NCI-H187 (cell line): ENCODE measurements around the gene KLF18.
"Not testable (repeated sequence)": the region's sequence is repeated elsewhere in the genome, so short reads cannot be mapped to it uniquely, and the experiment has no call there.

ENCODE experiments used
- DNase-seq, 2 experiments: peaks; one replicate each; lab custom pipeline; 2025; lab: John Stamatoyannopoulos, UW

Gene KLF18

DNA sequence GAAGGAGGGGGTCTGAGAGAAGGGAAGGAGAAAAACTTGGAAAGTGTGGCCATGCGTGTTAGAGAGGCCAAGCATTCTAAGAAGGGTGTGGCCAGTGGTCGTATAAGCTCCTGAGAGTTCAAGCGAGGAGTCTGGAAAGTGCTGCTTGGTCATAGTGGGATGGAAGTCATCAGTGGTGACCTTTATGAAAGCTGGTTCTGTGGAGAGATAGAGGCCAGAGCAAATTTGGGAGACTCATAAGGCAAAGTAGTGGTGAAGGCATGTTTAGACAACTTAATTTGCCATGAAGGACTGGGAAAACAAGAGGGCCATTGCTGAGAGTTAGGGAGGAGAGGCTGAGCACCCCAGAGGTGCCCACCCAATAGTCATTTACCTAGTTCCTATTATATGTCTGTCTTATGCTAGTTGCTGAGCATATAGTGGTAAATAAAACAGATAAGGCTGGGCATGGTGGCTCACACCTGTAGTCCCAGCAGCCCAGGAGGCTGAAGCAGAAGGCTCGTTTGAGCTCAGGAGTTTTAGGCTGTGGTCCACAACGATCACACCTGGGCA lies 21.0 kb downstream of the KLF18 start:
- DNase-seq: no peak

DNA sequence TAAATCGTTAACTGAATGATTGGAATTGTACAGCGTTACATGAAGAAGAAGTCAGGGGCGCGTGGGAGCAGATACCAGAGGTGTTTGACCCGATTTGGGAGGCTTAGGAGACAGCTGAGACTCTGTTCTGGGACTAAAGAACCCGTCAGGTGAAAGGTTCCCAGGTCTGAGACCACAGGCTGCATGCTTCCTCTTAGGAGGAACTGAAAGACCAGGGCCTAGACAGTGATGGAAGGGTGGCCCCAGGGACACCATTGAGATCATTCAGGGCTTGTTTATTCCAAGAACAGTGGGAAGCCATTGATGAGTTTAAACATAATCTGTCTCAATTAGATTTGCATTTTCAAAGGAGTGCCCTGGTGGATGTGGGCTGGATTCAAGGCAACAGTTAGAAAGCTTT lies 21.9 kb downstream of the KLF18 start:
- DNase-seq: no peak

DNA sequence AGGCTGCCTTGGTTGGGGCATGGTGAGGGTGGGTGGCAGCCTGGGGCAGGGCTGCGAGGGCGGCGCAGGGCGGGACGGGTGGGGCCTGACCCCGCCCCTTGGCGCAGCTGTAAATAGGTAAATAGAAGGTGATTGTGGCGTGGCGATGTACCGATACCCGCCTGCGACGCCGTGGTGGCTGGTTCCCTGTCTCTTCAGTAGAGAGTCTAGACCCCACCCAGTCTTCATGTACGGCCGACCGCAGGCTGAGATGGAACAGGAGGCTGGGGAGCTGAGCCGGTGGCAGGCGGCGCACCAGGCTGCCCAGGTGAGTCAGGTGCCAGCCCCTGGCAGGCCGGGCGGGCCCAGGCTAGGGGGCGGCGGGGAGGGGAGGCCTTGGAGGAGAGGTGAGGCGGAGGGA lies 22.7 kb downstream of the KLF18 start, which contains the start of gene KLF17:
KLF17 (plus strand) TSS at position 140 of the 400 bp plus-strand sequence; CDS start at position 227, 87 bp downstream.
- no peak for DNase-seq

DNA sequence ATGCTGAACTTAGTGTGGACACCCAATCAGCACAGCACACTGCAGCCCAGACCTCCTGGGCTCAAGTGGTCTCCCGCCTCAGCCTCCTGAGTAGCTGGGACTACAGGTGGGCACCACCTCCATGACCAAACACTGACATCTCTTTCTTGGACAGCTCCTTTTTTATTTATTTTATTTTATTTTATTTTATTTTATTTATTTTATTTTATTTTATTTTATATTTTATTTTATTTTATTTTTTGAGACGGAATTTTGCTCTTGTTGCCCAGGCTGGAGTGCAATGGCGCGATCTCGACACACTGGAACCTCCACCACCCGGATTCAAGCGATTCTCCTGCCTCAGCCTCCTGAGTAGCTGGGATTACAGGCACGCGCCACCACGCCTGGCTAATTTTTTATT lies 24.2 kb downstream of the KLF18 start:
- not testable (repeated sequence) for DNase-seq

DNA sequence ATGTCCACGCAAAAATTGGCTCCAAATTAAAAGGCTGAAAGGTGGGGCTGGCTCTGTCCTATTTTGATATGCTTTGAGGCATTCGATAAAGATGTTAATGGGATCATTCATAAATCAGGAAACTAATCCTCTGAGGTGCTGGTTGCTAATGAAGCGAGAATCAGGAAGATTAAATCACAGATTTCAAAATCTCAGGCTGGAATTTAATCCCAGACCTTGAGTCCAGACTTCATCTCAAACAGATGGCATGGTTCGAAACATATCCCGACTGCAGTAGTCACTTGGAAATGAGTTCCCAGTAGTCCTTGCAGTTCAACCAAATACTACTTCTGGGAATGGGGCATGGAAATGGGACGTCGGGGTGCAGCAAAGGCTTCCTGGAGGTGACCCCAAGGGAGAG lies 27.3 kb downstream of the KLF18 start:
- no peak for DNase-seq

DNA sequence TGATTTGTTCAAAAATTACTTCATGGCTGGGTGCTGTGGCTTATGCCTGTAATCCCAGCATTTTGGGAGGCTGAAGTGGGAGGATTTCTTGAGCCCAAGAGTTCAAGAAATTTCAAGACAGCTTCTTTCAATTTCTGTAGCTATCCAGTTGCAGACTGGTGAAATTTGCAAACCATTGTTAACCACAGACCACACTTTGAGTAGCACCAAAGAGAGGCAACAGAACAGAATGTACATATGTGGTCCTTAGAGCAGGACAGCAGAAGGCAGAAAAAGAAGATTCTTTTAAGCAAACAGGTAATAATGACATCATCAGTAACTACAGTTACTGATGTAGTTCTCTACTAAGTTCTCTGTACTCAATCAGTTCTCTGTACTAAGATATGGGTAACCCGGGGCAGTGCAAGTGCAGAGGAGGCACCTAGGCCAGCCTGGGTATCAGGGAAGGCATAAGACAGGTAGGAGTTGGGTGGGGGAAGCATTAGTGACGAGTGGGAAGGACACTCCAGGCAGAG lies 28.3 kb downstream of the KLF18 start:
- no peak for DNase-seq

DNA sequence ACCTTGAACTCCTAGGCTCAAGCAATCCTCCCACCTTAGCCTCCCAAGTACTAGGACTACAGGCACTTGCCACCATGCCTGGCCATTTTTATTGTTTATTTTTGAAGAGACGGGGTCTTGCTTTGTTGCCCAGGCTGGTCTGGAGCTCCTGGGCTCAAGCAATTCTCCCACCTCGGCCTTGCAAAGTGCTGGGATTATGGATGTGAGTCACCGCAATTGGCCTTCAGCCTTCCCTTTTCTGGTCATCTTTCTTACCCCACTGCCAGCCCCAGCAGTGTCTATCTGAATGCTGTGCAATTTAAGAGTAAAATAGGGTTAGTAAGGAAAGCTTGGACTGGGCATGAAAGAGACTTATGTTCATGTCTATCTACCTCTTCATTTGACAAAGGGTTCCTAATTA lies 28.9 kb downstream of the KLF18 start:
- DNase-seq: no peak

DNA sequence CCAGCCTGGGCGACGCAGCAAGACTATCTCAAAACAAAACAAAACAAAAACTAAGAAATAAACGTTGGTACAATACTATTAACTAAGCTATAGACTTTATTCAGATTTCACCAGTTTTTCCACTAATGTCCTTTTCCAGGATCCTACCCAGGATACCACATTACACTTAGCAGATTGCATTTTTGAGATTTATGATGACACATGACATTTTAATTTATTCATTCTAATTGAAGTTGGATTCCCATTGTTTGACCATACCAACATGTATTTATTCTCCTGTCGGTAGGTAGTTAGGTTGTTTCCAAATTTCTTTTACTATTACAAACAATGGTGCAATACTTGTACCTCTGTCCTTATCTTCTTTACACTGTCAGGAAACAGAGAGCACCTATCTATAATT lies 29.6 kb downstream of the KLF18 start:
- no peak for DNase-seq

DNA sequence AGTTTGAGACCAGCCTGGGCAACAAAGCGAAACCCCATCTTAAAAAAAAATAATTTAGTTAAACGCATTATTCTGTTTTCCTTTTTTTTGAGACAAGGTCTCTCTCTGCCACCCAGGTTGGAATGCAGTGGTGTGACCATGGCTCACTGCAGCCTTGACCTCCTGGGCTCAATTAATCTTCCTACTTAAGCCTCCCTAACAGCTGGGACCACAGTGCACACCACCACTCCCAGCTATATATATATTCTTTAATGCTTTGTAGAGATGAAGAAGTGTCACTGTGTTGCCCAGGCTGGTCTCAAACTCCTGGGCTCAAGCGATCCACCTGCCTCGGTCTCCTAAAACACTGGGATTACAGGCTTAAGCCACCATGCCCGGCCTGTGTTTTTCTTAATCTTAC lies 30.5 kb downstream of the KLF18 start:
- no peak for DNase-seq

DNA sequence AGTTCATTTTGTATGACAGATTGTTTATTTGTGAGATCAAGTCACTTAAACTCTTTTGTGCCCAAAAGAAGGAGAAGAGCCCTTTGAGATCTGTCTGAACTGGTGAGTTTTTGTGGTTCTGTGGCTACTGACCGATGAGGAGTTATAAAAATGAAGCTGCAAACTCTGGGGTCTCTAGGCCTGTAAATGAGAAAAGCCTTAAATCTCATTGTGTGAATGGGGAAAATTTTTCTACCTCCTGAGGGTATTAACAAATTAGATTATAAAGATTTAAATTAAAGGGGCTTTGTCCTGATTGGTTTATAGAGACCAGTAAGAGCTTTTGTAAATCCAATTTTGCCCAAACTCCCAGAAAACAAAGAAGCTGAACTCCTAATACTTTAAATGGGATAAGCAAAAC lies 32.5 kb downstream of the KLF18 start:
- DNase-seq: no peak

DNA sequence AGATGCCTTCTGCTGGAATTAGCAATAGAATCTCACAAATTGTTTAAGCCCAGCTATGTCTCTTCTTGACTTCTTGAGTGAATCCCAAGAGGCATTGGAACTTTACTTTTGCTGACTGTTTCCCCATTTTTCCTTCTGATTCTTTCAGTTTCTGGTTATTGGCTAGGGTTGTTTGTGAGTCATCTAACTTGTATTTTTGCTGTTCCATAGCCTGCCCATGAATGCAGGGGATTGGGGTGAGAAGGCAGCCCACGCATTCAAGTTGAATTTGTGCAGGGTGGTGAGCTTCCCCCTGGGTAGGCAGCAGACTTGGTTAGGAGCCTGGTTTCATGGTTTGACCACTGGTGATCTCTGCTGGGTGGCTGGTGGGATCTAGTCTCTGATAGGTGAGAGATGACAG lies 33.2 kb downstream of the KLF18 start:
- DNase-seq: no peak

DNA sequence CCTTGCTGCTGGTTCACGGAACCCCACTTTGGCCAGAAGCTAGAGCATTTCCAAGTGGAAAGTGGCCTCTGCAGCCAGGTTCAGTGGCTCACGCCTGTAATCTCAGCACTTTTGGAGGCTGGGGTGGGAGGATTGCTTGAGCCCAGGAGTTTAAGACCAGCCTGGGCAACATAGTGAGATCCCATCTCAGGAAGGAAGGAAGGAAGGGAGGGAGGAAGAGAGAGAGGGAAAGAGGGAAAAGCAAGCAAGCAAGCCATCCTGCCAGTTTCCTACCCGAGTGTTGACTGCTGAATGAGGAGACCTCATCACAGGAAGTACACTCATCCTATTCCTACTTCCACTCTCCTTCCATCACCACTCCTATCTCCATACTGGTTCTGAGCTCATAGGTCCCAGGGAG lies 35.6 kb downstream of the KLF18 start:
- DNase-seq: no peak

DNA sequence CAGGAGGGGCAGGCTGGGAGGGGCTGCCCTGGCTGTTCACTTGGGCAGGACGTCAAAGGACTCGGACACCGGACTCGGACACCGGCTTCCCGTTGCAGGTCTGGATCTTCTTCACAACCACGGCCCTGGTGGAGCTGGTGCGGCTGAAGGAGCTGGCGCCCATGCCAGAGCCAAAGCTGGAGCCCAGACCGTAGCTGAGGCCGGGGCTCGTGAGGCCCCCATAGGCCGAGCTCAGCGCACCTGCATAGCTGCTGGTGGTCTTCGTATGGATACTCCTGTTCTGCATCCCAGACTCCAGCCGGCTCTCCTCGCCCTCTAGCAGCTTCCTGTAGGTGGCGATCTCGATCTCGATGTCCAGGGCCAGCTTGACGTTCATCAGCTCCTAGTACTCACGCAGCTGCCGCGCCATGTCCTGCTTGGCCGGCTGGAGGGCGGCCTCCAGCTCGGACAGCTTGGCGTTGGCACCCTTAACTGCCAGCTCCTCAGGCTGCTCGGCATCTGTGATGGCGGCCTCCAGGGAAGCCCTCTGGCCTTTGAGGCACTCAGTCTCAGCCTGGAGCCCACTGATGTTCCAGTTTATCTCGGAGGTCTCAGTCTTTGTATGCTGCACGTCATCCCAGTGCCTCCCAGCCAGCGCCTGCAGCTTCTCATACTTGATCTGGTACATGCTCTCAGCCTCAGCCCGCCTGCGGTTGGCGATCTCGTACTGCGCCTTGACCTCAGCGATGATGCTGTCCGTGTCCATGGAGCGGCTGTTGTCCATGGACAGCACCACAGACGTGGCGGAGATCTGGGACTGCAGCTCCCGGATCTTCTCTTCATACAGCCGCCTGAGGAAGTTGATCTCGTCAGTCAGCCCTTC lies 37.9 kb downstream of the KLF18 start:
- no peak for DNase-seq

DNA sequence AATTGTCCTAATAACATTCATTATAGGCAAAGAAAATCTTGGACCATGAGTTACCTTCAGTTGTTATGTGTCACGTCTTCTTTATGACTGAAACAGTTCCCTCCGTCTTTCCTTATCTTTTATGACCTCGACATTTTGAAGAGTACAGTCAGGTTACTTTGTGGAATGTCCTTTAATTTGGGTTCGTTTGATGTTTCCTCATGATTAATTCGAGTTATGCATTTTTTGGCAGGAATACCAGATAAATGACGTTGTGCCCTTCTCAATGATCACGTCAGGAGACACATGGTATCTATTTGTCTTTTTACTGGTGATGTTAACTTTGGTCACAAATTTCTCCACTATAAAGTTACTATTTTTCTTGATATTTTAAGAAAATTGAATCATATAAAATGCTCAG lies 40.1 kb downstream of the KLF18 start:
- DNase-seq: no peak

DNA sequence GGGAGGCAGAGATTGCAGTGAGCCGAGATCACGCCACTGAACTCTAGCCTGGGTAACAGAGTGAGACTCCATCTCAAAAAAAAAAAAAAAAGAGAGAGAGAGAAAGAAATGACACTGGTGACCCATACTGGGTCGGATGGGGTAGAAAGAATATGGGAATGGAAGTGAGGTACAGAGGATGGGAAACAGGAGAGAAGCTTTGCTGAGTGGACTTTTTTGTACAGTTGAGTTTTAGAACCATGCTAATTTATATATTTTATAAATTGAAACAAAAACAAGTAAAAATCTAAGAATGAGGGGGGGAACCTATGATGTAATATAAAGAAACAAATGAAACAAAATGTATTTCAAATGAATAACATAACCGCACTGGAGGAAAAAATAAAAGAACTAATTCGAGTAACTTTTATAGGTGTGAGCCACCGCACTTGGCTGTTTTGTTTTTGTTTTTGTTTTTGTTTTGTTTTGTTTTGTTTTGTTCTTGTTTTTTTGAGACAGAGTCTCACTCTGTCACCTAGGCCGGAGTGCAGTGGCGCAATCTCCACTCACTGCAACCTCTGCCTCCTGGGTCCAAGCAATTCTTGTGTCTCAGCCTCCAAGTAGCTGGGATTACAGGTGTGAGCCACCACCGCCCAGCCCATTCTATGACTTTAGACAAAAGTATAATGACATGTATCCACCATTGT lies 41.1 kb downstream of the KLF18 start:
- DNase-seq: no peak

DNA sequence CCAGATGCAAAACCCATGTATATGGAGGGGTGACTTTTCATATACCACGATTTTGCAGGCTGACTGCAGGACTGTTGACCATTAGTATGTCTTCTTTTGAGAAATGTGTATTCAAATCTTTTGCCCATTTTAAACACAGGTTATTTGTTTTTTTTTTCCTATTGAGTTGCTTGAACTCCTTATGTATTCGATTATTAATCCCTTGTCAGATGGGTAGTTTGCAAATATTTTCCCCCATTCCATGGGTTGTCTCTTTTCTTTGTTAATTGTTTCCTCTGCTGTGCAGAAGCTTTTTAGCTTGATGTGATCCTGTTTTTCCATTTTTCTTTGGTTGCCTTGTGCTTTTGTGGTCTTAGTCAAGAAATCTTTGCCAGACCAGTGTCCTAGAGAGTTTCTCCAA lies 47.4 kb downstream of the KLF18 start:
- no peak for DNase-seq

DNA sequence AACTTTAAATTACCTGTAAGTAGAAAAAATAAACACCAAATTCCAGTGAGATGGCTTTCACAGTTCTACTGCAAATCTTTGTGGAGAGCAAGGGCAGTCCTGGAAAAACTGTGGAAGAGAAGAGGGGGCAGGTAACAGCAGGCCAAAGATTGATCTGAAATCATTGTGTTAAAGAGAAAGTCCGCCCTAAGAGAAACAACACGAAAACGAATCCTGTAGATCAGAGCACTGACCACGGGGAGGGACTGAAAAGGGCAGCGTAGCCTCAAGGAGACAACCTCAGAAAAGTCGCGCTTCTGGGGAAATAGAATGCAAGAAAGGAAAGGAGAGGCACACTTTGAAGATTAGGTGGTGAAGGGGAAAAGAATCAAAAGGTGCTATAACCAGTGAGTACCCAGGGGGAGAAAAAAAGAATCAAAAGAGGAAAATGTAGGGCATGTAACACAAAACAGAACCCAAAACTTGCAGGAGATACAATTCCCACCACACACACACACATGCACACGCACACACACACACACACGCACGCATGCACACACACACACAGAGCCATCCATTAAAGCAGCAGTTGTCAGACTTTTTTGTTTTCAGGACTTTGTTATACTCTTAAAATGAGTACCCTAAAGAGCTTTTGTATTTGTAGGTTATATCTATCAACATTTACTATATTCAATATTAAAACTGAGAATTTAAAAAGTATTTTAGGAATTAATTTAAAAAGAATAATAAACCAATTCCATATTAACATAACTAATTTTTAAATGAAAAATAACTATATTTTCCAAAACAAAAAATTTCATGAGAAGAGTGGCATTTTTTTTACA lies 50.8 kb downstream of the KLF18 start:
- DNase-seq: no peak

DNA sequence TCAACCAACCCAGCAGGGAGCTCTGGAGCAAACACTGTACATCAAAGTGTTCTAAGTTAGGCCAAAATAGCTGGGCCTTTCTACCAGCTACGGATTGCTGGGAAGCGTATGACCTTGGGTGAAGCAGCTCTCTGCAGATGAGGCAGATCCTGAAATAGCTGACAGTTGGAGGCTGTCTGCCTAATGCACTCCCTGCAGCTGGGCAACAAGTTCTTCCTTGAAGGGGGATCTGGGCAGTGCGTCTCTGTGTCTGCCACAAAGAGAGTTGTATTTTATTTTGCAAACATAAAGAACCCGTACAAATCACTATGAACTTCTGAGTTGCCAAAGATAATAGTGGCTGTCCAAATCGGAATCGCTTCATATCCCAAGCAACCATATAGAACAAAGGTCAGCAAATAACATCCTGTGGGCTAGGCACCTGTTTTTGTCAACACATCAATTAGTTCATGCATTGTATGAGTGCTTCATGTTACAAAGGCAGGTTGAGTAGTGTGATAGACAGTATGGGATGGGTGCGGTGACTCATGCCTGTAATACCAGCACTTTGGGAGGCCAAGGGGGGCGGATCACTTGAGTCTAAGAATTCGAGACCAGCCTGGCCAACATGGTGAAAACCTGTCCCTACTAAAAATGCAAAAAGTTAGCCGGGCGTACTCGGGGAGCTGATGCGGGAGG lies 51.9 kb downstream of the KLF18 start:
- no peak for DNase-seq
